Activated CD8-positive, alpha-beta memory T cell treated with anti-CD3 and anti-CD28 coated beads for 36 hours (primary cell): ENCODE data around the gene TTYH2. TPM values are rescaled to one million over a fixed set of nuclear protein-coding genes. Genes with fewer than 3 reads are reported as not detected.

Source experiments
- CTCF ChIA-PET: fragments of 350-600 bp; sonication (Branson Sonifier 250); formaldehyde crosslinking; loops from one replicate; lab custom pipeline; 2021; ENCODE audit warnings: antibody characterized with exemption; lab: Charles Lee
- POLR2A ChIA-PET: fragments of 350-600 bp; sonication (Branson Sonifier 250); formaldehyde crosslinking; loops from one replicate; lab custom pipeline; 2021; ENCODE audit warnings: antibody characterized with exemption; lab: Charles Lee
- total RNA-seq, 2 experiments: library from RNA; stranded (reverse); gene quantifications; one replicate each; pipeline ENCODE4 v1.2.3, GENCODE V29; 2021

TTYH2 gene
- total RNA-seq, 2 experiments from 2014 or later = 15.2 to 16.0 TPM

- CTCF ChIA-PET = no interaction called here
- POLR2A ChIA-PET = no interaction called here
These were observed 10.5 kb downstream of the TTYH2 start for GRCh38 chr17:74223901-74224300.

- POLR2A ChIA-PET = no interaction called here
- CTCF ChIA-PET = no interaction called here
These were observed 11.8 kb downstream of the TTYH2 start for GRCh38 chr17:74224959-74225725.

- ChIA-PET POLR2A (no interaction called here), CTCF (no interaction called here)
These were observed 12.9 kb downstream of the TTYH2 start for GRCh38 chr17:74226252-74226651.

- ChIA-PET CTCF (no interaction called here), POLR2A (no interaction called here)
These were observed 14.1 kb downstream of the TTYH2 start for GRCh38 chr17:74227271-74228080.

- ChIA-PET CTCF (no interaction called here), POLR2A (no interaction called here)
These were observed 15.1 kb downstream of the TTYH2 start for GRCh38 chr17:74228306-74228978.

GRCh38 chr17:74230896-74231295, 17.5 kb downstream of the TTYH2 start:
- CTCF ChIA-PET = no interaction called here
- POLR2A ChIA-PET = no interaction called here

GRCh38 chr17:74231928-74232907, 18.8 kb downstream of the TTYH2 start:
- POLR2A ChIA-PET = no interaction called here
- CTCF ChIA-PET = no interaction called here

GRCh38 chr17:74233937-74234336, 20.6 kb downstream of the TTYH2 start:
- ChIA-PET CTCF (no interaction called here), POLR2A (no interaction called here)

GRCh38 chr17:74234486-74234885, 21.1 kb downstream of the TTYH2 start:
- ChIA-PET POLR2A (no interaction called here), CTCF (no interaction called here)

GRCh38 chr17:74235040-74235581, 21.7 kb downstream of the TTYH2 start:
- POLR2A ChIA-PET = no interaction called here
- CTCF ChIA-PET = no interaction called here

GRCh38 chr17:74235911-74236371, 22.6 kb downstream of the TTYH2 start:
- POLR2A ChIA-PET = interaction anchor here (0.7 kb wide), 1 partner anchor 37 kb away, joined by 4 read pairs; no protein-coding TSS in a partner anchor
- CTCF ChIA-PET = no interaction called here

- POLR2A ChIA-PET = no interaction called here
- CTCF ChIA-PET = interaction anchor here (0.7 kb wide), 1 partner anchor 131 kb away, joined by 3 read pairs; no protein-coding TSS in a partner anchor
These were observed 23.9 kb downstream of the TTYH2 start for GRCh38 chr17:74237321-74237720.

- CTCF ChIA-PET = no interaction called here
- POLR2A ChIA-PET = no interaction called here
These were observed 25.8 kb downstream of the TTYH2 start for GRCh38 chr17:74239172-74239571.

GRCh38 chr17:74240618-74241205, 27.3 kb downstream of the TTYH2 start:
- ChIA-PET POLR2A (no interaction called here), CTCF (interaction anchor here (0.9 kb wide), 1 partner anchor 10 kb away, joined by 3 read pairs; no protein-coding TSS in a partner anchor)

- CTCF ChIA-PET = interaction anchor here (0.6 to 0.9 kb wide), 2 partner anchors 10 to 59 kb away, joined by 3 read pairs; no protein-coding TSS in a partner anchor
- POLR2A ChIA-PET = no interaction called here
These were observed 28.1 kb downstream of the TTYH2 start for GRCh38 chr17:74241431-74241830.

- POLR2A ChIA-PET = no interaction called here
- CTCF ChIA-PET = interaction anchor here (0.6 to 0.9 kb wide), 2 partner anchors 9 to 59 kb away, joined by 3 read pairs; no protein-coding TSS in a partner anchor
These were observed 28.5 kb downstream of the TTYH2 start for GRCh38 chr17:74241847-74242246.

GRCh38 chr17:74243013-74243755, 29.8 kb downstream of the TTYH2 start:
- ChIA-PET CTCF (no interaction called here), POLR2A (no interaction called here)
